GM19351 (cell line): ENCODE data around the gene ST6GALNAC3.

Experiments
- ATAC-seq: cut with Tn5 transposase; IDR thresholded peaks from one replicate; pipeline ENCODE4 v1.9.1; 2021; ENCODE audit warnings: mild to moderate bottlenecking, moderate library complexity; ENCODE audit not compliant: unreplicated experiment

ST6GALNAC3 gene

DNA sequence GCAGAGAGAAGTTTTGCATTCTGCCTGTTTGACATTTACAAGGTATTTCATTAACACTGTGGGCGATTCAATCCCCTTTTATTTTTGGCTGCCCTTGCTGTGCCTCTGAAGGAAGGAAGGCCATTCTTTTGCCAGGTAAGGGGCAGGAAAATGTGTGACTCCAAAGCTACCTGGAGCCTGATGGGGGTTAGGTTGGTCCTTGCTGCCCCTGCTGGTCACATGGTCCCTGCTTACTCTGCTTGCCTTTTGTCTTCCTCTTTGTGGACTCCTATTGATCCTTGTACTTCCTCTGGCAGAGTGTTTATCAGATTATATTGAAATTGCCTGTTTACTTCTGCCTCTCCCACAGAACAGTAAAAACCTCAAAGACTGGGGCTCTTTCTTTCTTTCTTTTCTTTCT, 65.7 kb downstream of the ST6GALNAC3 start:
- no peak for ATAC-seq

DNA sequence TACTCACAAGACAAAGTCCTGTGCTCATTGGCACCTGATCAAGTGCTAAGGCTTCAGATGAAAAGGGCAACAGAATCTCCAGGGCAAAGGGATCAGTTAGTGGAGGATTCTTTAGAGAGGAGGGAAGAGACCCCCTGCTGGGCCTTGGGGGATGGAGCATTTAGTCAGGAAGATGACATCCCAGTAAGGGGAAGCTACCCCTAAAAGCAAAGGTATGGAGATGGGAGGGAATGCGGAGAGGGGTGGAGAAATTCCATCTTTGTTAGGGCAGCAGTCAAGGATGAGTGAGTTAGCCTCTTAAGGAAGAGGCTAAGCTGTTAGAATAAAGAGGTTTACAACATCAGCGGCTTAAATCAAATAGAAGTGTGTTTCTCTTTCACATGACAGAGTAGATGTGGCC, 67.4 kb downstream of the ST6GALNAC3 start:
- no peak for ATAC-seq

DNA sequence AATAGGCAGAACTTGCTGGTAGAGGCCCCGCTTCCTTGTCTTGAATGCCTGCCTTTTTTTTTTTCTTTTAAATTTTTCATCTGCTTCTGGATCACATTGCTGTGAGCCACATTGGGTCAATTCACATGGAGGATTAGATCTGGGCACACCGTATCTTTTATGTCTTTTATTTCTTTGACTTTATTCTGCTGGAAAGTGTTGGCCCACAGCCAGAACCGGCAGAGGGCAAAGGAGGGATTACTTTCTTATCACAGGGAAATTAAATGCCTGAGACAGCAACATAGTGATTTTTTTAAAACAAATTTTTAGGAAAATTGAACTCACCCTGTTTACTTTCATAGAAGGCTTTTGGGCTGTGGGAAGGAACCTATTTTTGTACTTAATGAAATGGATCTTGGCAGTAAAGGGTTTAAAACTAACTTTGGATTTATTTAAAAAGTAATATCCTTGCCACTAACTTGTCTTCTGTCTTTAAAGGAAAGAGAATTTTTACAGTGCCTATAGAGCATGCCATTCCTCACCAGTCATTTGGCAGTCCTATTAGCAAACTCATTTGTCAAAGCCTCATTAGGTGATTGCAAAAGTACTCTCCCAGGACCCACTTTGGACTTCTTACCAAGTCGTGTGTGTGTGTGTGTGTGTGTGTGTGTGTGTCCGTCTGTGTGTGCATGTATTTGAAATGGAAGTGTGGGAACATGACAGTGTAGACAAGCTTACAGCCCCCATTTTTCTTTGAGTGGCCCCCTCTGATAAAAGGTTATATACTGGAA, 68.4 kb downstream of the ST6GALNAC3 start:
- ATAC-seq = no peak

DNA sequence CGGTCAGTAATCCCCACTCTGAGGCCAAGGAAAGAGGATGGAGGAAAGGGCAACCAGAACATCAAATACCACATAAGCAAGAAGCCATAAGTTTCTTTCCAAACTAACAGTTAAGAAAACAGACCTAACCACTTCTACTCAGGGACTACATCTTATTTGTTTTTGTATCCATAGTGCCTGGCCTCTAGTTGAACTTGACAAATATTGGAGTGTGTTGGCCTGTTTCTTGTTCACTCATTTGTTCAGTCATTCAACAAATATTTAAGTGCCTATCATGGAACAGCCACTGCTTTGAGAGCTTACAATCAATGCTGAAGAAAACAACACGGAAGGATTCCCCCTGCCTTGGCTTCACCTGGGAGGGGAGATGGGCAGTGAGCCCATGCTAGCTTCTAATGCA, 69.7 kb downstream of the ST6GALNAC3 start:
- no peak for ATAC-seq

DNA sequence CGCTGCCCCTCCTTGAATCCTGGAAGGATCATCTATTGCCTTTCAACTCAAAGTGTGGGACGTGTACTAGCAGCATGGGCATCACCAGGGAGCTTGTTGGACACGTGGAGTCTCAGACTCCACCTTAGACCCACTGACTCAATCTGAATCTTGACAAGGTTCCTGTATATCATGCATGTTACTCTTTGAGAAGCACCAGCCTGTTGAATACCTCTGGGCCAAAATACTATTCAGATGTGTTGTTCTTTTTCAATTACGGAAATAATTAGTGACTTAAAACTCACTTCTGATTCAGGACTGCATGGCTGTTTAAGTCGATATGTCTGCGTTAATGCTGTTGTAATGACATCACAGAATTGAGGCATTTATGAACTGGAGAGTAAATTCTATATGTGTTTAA, 70.8 kb downstream of the ST6GALNAC3 start:
- ATAC-seq = no peak

DNA sequence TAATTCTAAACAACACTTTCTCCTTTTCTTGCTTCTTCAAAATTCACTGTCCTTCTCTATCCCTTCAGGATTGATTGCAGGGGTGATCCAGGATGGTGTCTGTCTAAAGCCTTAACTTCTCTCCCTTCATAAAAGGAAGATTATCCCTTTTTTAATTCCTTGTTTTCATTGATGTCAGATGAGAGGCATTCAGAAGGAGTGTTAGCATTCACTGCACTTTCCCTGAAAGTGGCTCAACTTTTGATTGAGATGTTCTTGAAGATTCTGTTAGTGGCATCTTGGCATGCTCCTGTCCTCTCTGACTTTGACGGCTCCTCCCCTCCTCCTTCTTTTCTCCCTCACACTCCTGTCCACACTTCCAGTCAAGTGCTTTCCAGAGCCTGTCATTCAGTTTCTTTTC, 71.6 kb downstream of the ST6GALNAC3 start:
- no peak for ATAC-seq

DNA sequence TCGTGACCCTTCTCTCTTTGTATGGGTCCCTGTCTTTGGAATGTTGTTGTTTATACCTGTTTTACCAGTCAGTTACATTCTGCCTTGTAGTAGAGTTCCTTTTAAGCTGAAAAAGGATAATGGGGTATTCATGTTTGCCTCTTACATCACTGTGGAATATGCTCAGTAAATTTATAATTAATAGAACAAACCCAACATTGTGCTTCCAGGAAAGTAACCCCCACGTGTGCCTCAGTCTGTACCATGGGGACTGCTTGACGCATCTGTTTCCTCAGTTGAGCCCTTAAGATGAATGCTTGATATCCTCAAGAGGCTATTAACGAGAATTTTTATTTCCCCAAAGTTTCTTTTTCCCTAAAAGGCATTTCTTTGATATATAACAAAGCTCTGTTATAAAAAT, 73.4 kb downstream of the ST6GALNAC3 start:
- ATAC-seq = no peak

DNA sequence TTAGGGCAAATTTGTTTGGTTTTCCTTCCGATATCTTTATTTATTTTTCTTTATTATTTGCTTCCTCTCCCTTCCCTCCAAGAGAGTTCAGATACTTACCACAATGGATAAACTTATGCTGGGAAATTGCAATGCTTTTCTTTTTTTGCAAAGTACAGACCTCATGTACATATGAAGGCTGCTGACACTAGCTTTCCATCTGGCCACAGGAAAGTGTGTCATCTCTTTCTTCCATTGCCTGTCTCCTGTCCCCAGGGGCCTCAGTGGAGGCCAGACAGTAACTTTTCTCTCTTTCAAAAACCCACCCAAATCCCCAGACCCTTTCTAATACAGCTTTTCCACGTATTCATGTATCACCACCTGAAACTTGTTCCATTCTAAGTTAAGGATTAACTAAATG, 73.9 kb downstream of the ST6GALNAC3 start:
- no peak for ATAC-seq

DNA sequence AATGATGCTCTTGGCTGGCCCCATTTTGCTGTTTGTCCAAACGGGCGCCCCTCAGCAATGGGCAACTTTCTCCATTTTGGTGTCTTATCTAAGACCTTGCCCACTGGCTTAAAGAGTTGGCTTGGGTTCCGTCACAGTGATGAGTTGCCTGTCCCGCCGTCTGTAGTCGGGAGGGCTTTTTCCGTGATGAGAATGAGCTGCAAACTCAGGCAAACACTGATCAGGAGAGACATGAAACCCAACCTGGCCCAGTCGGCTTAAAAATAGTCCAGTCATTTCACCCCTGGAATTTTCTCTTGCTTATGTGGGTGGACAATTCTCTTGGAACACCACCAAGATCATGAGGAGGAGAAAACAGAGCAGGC, 79.3 kb downstream of the ST6GALNAC3 start:
- ATAC-seq = no peak

DNA sequence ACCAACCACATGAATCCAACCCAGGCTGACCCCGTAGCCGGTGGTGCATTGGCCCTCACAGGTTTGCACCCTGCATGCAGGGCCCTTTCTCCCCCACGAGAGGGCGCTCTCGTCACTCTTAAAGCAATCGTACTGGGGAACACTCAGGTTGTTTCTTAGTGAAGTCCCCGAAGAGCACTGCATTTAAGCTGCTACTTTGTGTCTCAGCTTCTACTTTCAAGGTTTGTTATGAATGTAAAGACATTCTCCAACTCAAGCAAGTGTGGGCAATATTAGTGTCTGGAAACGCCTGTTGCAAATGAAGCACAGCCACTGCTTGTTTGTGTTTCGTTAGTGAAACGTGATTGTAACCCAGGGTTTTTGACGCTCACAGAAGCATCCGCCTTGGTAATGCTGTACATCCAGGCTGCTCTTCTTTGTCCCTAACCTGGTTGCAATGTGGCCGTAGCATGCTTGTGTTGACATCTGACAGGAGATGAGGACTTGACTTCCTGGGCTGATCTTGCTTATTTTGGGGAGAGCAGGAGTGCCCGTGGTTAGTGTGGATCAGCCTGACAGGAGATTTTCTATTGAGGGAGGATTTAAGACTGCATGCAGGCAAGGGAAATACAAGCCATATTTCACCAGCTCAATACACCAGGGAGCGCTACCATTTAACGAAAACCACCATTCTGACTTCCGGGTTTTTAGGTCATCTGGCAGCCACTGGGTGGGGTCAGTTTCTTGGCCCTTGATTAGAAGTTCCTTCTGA, 79.8 kb downstream of the ST6GALNAC3 start:
- ATAC-seq = peak; percentile 95

DNA sequence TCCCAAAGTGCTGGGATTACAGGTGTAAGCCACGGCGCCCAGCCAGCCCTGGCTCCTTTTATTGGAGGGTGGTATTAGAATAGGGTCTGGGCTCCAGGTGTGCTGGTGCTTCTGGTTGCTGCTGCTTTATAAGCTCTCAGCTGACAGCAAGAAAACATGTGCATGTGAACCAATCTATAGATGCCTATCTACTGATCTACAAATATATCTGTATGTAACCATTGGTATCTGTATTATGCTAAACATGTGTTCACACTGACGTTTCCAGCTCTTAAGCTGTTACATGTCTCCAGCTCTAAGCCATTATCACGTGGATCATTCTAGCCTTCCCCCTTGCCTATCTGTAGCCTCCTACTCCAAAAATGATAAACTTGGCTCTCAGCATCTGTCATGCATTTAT, 82.4 kb downstream of the ST6GALNAC3 start:
- no peak for ATAC-seq

DNA sequence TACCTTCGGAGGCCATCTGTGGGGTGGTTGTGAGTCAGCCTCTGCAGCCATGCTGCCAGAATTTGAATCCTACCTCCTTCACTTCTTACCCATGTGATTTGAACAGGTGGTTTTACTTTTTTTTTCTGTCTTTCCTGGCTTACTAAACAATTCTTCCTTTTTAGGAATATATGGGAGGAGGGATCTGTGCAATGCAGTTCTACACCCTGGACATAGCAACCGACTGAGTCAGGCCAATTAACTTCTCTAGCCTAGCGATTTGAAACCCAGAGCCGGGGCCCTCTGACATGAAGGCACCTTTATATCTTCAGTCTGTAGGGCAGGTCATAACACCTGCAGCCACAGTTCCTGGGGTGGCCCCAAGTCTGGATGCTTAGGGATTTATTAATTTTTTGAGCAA, 83.6 kb downstream of the ST6GALNAC3 start:
- ATAC-seq = no peak

DNA sequence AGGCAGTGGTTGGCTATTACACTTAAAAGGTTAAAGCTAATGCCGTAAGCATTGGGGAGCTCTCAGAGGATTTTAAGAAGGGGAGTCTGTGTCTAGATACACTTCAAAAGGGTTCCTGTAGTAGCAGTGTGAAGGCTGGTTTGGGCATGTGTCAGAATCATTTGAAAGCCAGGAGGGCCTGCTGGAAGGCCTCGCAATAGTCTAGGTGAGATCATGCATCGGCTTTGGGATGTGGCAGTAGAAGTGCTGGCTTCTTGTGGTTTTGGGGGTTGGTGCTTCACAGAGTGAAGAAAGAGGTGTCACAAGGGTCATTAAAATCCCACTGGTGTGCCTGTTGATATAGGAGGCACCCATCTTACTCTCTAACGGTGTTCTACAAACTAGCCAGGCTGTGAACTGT, 85.7 kb downstream of the ST6GALNAC3 start:
- ATAC-seq = no peak

DNA sequence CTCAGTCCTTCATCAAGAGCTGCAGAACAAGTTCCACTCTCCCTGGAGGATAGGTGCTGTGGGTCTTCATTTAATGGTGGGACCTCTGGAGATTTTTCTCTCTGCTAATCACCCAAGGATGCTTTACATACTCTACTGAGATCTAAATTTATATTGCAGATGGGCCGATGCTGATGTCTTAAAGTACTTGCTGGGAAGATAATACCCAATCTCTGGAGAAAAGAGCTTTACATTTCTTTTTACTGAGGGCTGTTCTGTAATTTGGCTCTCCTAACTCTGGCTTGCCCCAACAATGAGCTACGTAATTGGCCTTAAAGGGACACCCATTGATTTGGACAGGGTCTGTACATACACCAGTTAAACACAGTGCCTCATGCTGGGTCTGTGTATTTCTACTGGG, 86.9 kb downstream of the ST6GALNAC3 start:
- no peak for ATAC-seq

DNA sequence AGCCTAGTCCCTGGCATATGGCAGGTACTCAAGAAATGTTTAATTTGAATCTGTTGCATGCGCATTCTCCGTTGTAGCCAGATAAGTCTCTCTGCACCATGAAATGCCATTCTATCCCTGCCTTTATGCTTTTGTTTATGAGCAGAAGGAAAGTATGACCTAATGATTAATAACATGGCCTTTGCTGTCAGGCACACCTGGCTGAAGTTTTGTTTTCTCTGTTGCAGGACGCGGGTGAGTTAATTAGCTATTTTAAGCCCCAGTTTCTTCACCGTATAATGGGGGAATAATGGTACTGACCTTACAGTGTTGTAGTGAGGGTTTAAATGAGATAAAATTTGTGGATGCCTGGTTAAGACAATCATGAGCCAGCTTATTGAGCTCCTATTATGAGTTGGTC, 87.7 kb downstream of the ST6GALNAC3 start:
- no peak for ATAC-seq

DNA sequence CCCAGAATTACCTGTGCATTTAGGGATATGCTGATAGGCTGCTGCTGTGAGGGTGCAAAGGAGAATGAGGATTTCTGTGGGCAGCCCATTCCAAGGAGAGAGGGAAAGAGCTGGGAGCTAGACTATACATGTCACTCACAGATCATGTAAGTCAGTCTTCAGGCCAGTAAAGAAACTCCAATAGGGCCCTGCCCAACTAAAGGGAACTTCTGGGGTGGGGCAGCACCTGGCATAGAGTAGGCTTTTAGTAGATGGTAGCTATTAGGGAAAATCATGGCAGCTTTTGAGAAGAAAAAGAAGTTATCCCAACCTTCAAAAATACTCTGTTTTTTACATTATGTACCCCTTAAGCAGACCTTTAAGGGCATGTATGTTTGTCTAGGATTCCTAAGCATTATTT, 89.6 kb downstream of the ST6GALNAC3 start:
- no peak for ATAC-seq

DNA sequence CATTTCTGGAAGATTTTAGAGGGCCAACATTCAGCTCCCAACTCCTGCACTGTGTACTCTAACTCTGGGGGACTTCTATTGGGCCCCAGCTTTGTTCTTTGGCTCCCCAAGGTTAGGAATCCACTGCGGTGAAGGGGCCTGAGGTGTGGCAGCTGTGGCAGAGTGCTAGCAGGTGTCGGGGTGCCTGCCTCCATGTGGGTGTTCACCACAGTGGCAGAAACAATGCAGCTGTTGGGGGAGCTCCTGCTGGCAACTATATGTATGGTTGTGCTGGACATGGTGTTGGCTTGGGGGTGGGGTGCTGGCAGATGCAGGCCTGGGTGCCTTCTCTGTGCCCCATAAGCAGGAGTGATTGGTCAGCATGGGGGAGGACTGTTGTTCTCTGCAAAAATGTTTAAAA, 95.5 kb downstream of the ST6GALNAC3 start:
- no peak for ATAC-seq

DNA sequence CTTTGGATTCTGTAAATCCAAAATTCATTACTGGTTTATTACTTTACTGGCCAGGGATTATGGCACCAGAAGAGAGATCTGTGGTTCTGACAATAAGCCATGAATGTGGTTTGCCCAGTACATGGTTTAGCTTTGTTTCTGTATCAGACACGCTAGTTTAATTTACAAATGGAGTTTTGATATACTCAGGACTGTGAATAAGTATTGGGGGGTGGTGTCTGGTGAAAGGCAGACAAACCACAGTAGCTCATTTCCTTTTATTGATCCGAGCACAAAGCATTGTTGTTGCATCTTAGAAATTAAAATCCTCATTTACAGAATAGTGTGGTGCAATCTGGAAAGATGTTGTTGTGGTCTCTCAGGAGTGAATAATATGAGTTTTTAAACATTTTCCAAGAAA, 96.0 kb downstream of the ST6GALNAC3 start:
- ATAC-seq = no peak

DNA sequence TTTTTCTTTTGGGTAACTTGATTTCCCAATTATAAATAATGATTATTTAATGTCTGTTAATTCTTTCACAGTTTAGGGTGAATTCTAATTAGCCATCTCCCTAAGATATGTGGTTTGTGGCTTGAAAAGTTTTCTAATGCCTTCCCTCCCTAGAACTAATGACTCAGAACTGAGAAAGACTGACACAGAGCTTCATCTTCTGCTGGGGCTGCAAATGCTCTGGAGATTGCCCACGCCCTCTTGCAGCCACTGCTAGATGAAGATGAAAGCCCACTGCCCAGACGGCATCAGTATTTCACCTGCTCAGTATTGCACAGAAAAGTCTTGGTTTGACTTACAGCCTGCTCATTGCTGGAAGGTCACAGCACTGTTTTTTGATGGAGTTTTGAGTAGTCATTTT, 101.5 kb downstream of the ST6GALNAC3 start:
- no peak for ATAC-seq

DNA sequence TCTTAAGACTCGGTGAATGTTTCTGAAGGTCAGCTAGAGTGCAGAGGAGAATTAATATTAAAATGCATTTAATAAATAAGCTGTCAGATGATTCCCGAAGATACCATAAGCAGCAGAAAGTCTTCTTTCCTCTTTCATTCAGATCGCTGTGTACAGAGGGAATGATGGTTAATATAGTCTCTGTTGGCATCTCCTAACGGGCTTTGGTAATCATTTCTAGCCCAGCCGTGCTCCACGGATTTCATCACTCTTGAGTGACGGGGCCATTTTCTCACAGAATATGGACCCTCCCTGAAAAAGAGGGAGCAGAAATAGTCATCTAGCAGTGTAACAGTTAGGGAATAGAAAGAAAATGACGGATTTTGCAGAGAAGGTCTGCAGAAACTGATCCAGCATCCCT, 103.1 kb downstream of the ST6GALNAC3 start:
- ATAC-seq = no peak

DNA sequence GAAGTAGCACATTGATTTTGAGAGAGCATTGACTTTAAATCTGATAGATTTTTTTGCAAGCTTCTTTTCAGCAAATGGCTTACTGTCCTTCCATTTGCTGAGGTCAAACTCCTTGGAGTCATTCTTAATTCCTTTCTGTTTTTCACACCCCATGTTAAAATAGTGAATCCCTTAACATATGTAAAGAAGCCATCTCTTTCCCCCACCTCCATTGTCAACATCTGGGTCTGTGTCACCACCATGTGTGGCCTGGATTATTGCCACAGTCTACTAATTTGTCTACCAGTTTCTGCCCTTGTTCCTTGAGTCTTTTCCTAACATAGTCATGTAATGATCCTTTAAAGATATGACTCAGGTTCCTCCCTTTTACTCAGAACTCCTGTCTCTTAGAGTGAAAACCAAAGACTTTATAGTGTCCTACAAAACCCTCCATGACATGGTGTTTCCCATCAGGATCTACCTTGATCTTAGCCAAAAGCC, 104.7 kb downstream of the ST6GALNAC3 start:
- ATAC-seq = no peak

DNA sequence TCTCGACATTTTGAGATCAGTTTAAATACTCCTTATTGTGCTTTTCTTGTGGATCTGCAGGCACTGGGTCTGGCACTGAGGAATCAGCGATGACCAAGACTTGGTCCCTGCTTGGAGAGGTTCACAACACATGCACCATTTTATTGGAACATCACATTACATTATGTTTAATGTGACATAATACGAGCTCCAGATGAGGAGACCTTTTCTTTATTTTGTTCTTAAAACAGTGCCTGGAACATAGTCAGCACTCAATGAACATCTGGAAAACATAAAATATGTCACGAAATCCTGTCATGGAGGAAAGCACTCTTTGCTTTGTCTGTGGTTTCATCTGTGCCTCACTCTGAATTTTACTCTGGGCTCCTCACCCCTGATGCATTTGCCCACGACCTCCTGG, 110.7 kb downstream of the ST6GALNAC3 start:
- no peak for ATAC-seq
